K562 (cell line): ENCODE results near the gene NECTIN4. TPM values are rescaled to one million over a fixed set of nuclear protein-coding genes. Genes with fewer than 3 reads are reported as not detected.
A peak's percentile ranks its signal among the peaks of the same experiment; 100 is the strongest.

Experiments
- ATAC-seq: fragments of 200-7000 bp; cut with Tn5 transposase; 3 replicates; pipeline ENCODE4 v1.9.1; 2020; ENCODE audit warnings: moderate library complexity
- BruUV-seq: library from RNA; stranded (reverse); fragments of 400-500 nt; replicated peaks from 2 replicates; lab custom pipeline; 2021; lab: Mats Ljungman, UMichigan
- CTCF ChIA-PET: fragments of 300-600 bp; formaldehyde crosslinking; extraction: SDS; loops from one replicate; lab custom pipeline; 2021; ENCODE audit warnings: low intra/inter-chr PET ratio; lab: Yijun Ruan, JAX
- POLR2A ChIA-PET: fragments of 300-600, 350-650 bp; sonication (Branson Sonifier 250); formaldehyde crosslinking; extraction: SDS; loops from one replicate; lab custom pipeline; 2021; ENCODE audit warnings: antibody characterized with exemption, inconsistent platforms; lab: Yijun Ruan, JAX
- DNase-seq, 4 experiments: peaks; one replicate each; pipeline versions ENCODE4 v3.0.0 to v3.0.0-alpha.2; 2011 to 2018; ENCODE audit warnings: low spot score in 3 of 4, mixed read lengths in 3 of 4; ENCODE audit errors: extremely low read depth in 1 of 4
- FAIRE-seq: peaks from 2 replicates; lab custom pipeline; 2011; peaks lifted over from hg19 to GRCh38; lab: Jason Lieb, UNC
- H2AFZ ChIP-seq: 2 replicates; pipeline ENCODE4 v1.6.0; 2011; ENCODE audit warnings: low read depth, low read length, control low read depth, inconsistent platforms
- H3K27ac ChIP-seq: fragments of 200-600 bp; 3 replicates; pipeline ENCODE4 v1.8.0; 2011; ENCODE audit warnings: low read depth, mild to moderate bottlenecking, control low read depth, inconsistent platforms, low read length, moderate library complexity, mixed read lengths; ENCODE audit errors: extremely low read depth
- H3K27me3 ChIP-seq, 2 experiments: fragments of 300-600 bp in 1 of 2; 2 replicates in 1 of 2; 3 replicates in 1 of 2; pipeline versions ENCODE4 v1.6.0 to v1.8.0; 2011; ENCODE audit warnings: inconsistent platforms in 2 of 2, low read length in 2 of 2, mild to moderate bottlenecking in 1 of 2, mixed read lengths in 1 of 2, moderate library complexity in 1 of 2; ENCODE audit not compliant: control insufficient read depth in 2 of 2, insufficient read depth in 2 of 2
- H3K36me3 ChIP-seq: fragments of 300-600 bp; 3 replicates; pipeline ENCODE4 v1.8.0; 2011; ENCODE audit warnings: mild to moderate bottlenecking, low read length, inconsistent platforms; ENCODE audit not compliant: control insufficient read depth, insufficient read depth
- H3K4me1 ChIP-seq, 2 experiments: fragments of 200-600 bp in 1 of 2; replicated peaks in 1 of 2; 2 replicates in 1 of 2; 3 replicates in 1 of 2; pipeline versions ENCODE4 v1.5.1 to v1.8.0; 2011; ENCODE audit warnings: inconsistent platforms in 2 of 2, low read length in 2 of 2, mild to moderate bottlenecking in 1 of 2, mixed read lengths in 1 of 2, moderate library complexity in 1 of 2; ENCODE audit not compliant: control insufficient read depth in 2 of 2, insufficient read depth in 2 of 2
- H3K4me2 ChIP-seq: 2 replicates; pipeline ENCODE4 v1.6.1; 2011; ENCODE audit warnings: low read length, control low read depth, inconsistent platforms, mixed read lengths; ENCODE audit not compliant: insufficient read depth
- H3K4me3 ChIP-seq: fragments of 200-600 bp; sonication (generic), shearing (Covaris generic); 2 replicates; pipeline ENCODE4 v1.5.1; 2016; ENCODE audit warnings: control low read depth, inconsistent platforms
- H3K79me2 ChIP-seq: fragments of 200-600 bp; 3 replicates; pipeline ENCODE4 v1.8.0; 2011; ENCODE audit warnings: low read length, inconsistent platforms; ENCODE audit not compliant: control insufficient read depth, insufficient read depth
- H3K9ac ChIP-seq, 2 experiments: 2 replicates each; pipeline versions ENCODE4 v1.6.0 to v1.6.1; 2011; ENCODE audit warnings: low read depth in 2 of 2, low read length in 2 of 2, control low read depth in 1 of 2, inconsistent platforms in 1 of 2, mild to moderate bottlenecking in 1 of 2, mixed read lengths in 1 of 2; ENCODE audit not compliant: insufficient read depth in 1 of 2
- H3K9me1 ChIP-seq: one replicate; pipeline ENCODE4 v1.6.0; 2011; ENCODE audit warnings: inconsistent platforms, mild to moderate bottlenecking, low read length, moderate library complexity; ENCODE audit not compliant: control insufficient read depth, insufficient read depth
- H3K9me3 ChIP-seq: replicated peaks from 2 replicates; pipeline ENCODE4 v1.5.1; 2011; ENCODE audit warnings: low read depth, low read length, inconsistent platforms; ENCODE audit not compliant: control insufficient read depth, insufficient read depth
- H4K20me1 ChIP-seq: replicated peaks from 2 replicates; pipeline ENCODE4 v1.6.1; 2011; ENCODE audit warnings: low read length, inconsistent platforms, mixed read lengths; ENCODE audit not compliant: control insufficient read depth, insufficient read depth
- MIER1 ChIP-seq: fragments of 450-650 bp; IDR thresholded peaks from 2 replicates; pipeline ENCODE4 v1.6.1; 2016; ENCODE audit warnings: antibody characterized with exemption, mild to moderate bottlenecking, low read depth
- POLR2G ChIP-seq: fragments of 200-400 bp; formaldehyde crosslinking; IDR thresholded peaks from 2 replicates; pipeline ENCODE4 v1.6.1; 2017; ENCODE audit warnings: low read depth, mild to moderate bottlenecking, antibody characterized with exemption, low read length, moderate library complexity
- RBM22 ChIP-seq: fragments of 200-400 bp; formaldehyde crosslinking; IDR thresholded peaks from 2 replicates; pipeline ENCODE4 v1.6.1; 2018; ENCODE audit warnings: low read length, low read depth; ENCODE audit not compliant: poor library complexity, severe bottlenecking
- RFX1 ChIP-seq: fragments of 450-650 bp; IDR thresholded peaks from 2 replicates; pipeline ENCODE4 v1.6.1; 2016; ENCODE audit warnings: mild to moderate bottlenecking, moderate library complexity
- RUNX1 ChIP-seq: sonication (generic); IDR thresholded peaks from 2 replicates; pipeline ENCODE4 v1.6.1; 2016; ENCODE audit warnings: antibody characterized with exemption, low read depth
- ZBTB33 ChIP-seq: sonication (generic); formaldehyde crosslinking; IDR thresholded peaks from 2 replicates; pipeline ENCODE4 v1.8.1; 2023; ENCODE audit warnings: mild to moderate bottlenecking, missing genetic modification reagents
- ZBTB34 ChIP-seq: fragments of 250-450 bp; sonication (Bioruptor Pico); IDR thresholded peaks from 2 replicates; pipeline ENCODE4 v1.8.0; 2021; ENCODE audit warnings: mild to moderate bottlenecking, moderate library complexity
- ZNF277 ChIP-seq: fragments of 250-450 bp; sonication (Bioruptor Pico); IDR thresholded peaks from 2 replicates; pipeline ENCODE4 v1.8.0; 2022; ENCODE audit warnings: inconsistent platforms, mild to moderate bottlenecking, moderate library complexity, borderline replicate concordance
- ZNF592 ChIP-seq: fragments of 450-650 bp; IDR thresholded peaks from 2 replicates; pipeline ENCODE4 v1.6.1; 2017; ENCODE audit warnings: antibody characterized with exemption, mild to moderate bottlenecking
- WGBS: fragments of 100-300 bp; shearing (Covaris generic); methylation state at CpG from one replicate; pipeline ENCODE4 v1.1.6; 2016; ENCODE audit warnings: low coverage, mixed read lengths; ENCODE audit not compliant: insufficient coverage; ENCODE audit errors: missing lambda C conversion rate; 5-methylcytosine and 5-hydroxymethylcytosine counted together
- in situ Hi-C: fragments of 300-500 bp; cut with MboI; formaldehyde crosslinking; loops from 4 replicates; pipeline ENCODE4 v1.15.0; 2018; ENCODE audit warnings: inconsistent platforms, mixed read lengths
- intact Hi-C: fragments of 100-400 bp; cut with micrococcal nuclease; formaldehyde crosslinking; loops from 2 replicates; pipeline ENCODE4 v1.14.2; 2022
- polyA plus RNA-seq, 8 experiments: library from polyadenylated mRNA; depleted of rRNA in 4 of 8; stranded (reverse) in 5 of 8; unstranded in 3 of 8; fragments of >200 nt; fragmentation: Nextera tagmentation in 2 of 8; fragmentation: Illumina TruSeq in 1 of 8; extraction: Ambion mirVana in 2 of 8; extraction: Trizol in 1 of 8; gene quantifications; 2 replicates each; pipeline versions ENCODE4 v1.2.1 to v1.2.3, GENCODE V29; 2011 to 2014; ENCODE audit warnings: inconsistent platforms in 1 of 8, missing spikeins in 1 of 8
- total RNA-seq, 7 experiments: library from RNA; depleted of rRNA in 6 of 7; stranded (reverse); fragments of >200 nt in 6 of 7; fragmentation: Illumina TruSeq in 2 of 7; extraction: Trizol in 2 of 7; gene quantifications; 2 replicates each; pipeline versions ENCODE4 v1.2.1 to v1.2.3, GENCODE V29; 2011 to 2021; ENCODE audit warnings: low replicate concordance in 1 of 7

NECTIN4 gene
- total and polyA plus RNA-seq, 9 of the 15 experiments (the other 6 are each of a cell fraction or from before 2014, with no cell fraction given): 0.01 to 0.09 TPM; not detected in 7

GRCh38 chr1:161098210-161099068 is 9.1 kb upstream of the NECTIN4 start, which contains the start of gene KLHDC9:
TSS of gene KLHDC9 (plus strand) at chr1:161098361. CDS start at chr1:161098536, 175 bp downstream.
- Histone ChIP-seq H3K4me2 (no peak within 1 kb of the TSS), H4K20me1 (no peaks in the 10 kb centered on the region), H3K9me1 (no peaks in the 10 kb centered on the region), H3K4me1 (peaks cover 0 to 7% of the 10 kb centered on the region in 2 experiments; a peak in 1 of 5 replicates), H3K79me2 (peaks cover 3% of the 10 kb centered on the region; the same call in 1 of the 3 replicates), H2AFZ (no peak within 1 kb of the TSS), H3K9me3 (peaks cover 1% of the 10 kb centered on the region; the same call in 1 of the 2 replicates), H3K27me3 (no peaks in the 10 kb centered on the region), H3K36me3 (peaks cover 43% of the 10 kb centered on the region; the same call in 2 of the 3 replicates), H3K27ac (no peak within 1 kb of the TSS), H3K4me3 (no peak within 1 kb of the TSS), H3K9ac (no peak within 1 kb of the TSS)
- DNase-seq (no peak), ATAC-seq (no peak; the same call in 1 of the 3 replicates), FAIRE-seq (no peak)
- intact Hi-C loops (loop anchor here (5.0 kb wide), 1 partner anchor 261 kb away; no protein-coding TSS in a partner anchor), in situ Hi-C loops (loop anchor here (10.0 to 25.0 kb wide), 2 partner anchors 104 to 261 kb away; no protein-coding TSS in a partner anchor)
- ChIA-PET POLR2A (interaction anchor here (0.5 to 1.3 kb wide), 12 partner anchors 9 to 913 kb away, joined by 3 to 6 read pairs (median 3); partner anchors contain the start of genes DEDD and NECTIN4), CTCF (interaction anchor here (0.6 to 1.2 kb wide), 6 partner anchors 12 to 670 kb away, joined by 3 to 9 read pairs (median 4); no protein-coding TSS in a partner anchor)
- 97% methylated on average over 45 of the region's 71 CpGs for WGBS
- no TSS peak for BruUV-seq
- TF ChIP-seq RFX1 (peak; percentile 35), ZNF277 (CRISPR knock-in tag) (no peak), ZBTB34 (CRISPR knock-in tag) (no peak), ZBTB33 (peak; percentile 27; the same call in 1 of the 2 replicates), MIER1 (no peak), ZNF592 (no peak), RUNX1 (no peak), RBM22 (peak; percentile 88), POLR2G (peak; percentile 76)
